Body of pancreas (tissue), 4 donors: ENCODE data around the gene PGA4. TPM values are rescaled to one million over a fixed set of nuclear protein-coding genes. Genes with fewer than 3 reads are reported as not detected.
"Not testable (repeated sequence)": the region's sequence is repeated elsewhere in the genome, so short reads cannot be mapped to it uniquely, and the experiment has no call there.

Experiments used
- ATAC-seq: fragments of 150-250 bp; one replicate; pipeline ENCODE4 v1.9.1; 2016
- DNase-seq, 4 donors: peaks; one replicate each; pipeline ENCODE4 v3.0.0-alpha.2; 2019
- H3K27ac ChIP-seq, 4 donors: fragments of 200-600 bp; sonication (generic); 1 replicate in 3 of 4; 2 replicates in 1 of 4; pipeline versions ENCODE4 v1.5.1 to v1.6.1; 2016 to 2019; ENCODE audit warnings: mild to moderate bottlenecking in 1 of 4, mixed read lengths in 1 of 4, moderate library complexity in 1 of 4
- H3K27me3 ChIP-seq, 2 donors: fragments of 200-600 bp; sonication (generic); one replicate each; pipeline ENCODE4 v1.6.0; 2016; ENCODE audit warnings: mild to moderate bottlenecking in 1 of 2
- H3K36me3 ChIP-seq, 2 donors: fragments of 200-600 bp; sonication (generic); replicated peaks in 1 of 2; 2 replicates each; pipeline ENCODE4 v1.5.1; 2016; ENCODE audit warnings: low read depth in 2 of 2; ENCODE audit not compliant: insufficient read depth in 1 of 2
- H3K4me1 ChIP-seq: fragments of 200-600 bp; sonication (generic); one replicate; pipeline ENCODE4 v1.6.0; 2016
- H3K4me3 ChIP-seq, 2 donors: fragments of 200-600 bp; sonication (generic); 1 replicate in 1 of 2; 2 replicates in 1 of 2; pipeline ENCODE4 v1.5.1; 2016 to 2019
- H3K9me3 ChIP-seq, 3 donors: fragments of 200-600 bp; sonication (generic); 1 replicate in 2 of 3; 2 replicates in 1 of 3; pipeline ENCODE4 v1.5.1; 2016
- POLR2A ChIP-seq, 3 donors: fragments of 450-650 bp; IDR thresholded peaks; one replicate each; pipeline ENCODE4 v1.6.1; 2016; ENCODE audit warnings: antibody characterized with exemption in 3 of 3, mild to moderate bottlenecking in 2 of 3
- WGBS, 2 donors: methylation state at CpG; one replicate each; pipeline ENCODE4 v1.1.5; 2017; 5-methylcytosine and 5-hydroxymethylcytosine counted together
- intact Hi-C: fragments of 100-400 bp; cut with DNase I; formaldehyde crosslinking; loops from one replicate; pipeline ENCODE4 v1.15.1; 2023
- total RNA-seq, 2 donors: library from RNA; depleted of rRNA; stranded (reverse); fragments of >200 nt; gene quantifications; one replicate each; pipeline ENCODE4 v1.1.0, GENCODE V29; 2016
- TF ChIP-seq, protein P1 (sequence below), 7 experiments: fragments of 450-650 bp in 4 of 7; fragments of 200-600 bp in 3 of 7; sonication (generic) in 3 of 7; IDR thresholded peaks; one replicate each; pipeline ENCODE4 v1.5.1; 2016 to 2019; ENCODE audit warnings: antibody characterized with exemption in 7 of 7

The PGA4 gene
- total RNA-seq, 2 donors from 2014 or later: 120 TPM; not detected in 1

DNA sequence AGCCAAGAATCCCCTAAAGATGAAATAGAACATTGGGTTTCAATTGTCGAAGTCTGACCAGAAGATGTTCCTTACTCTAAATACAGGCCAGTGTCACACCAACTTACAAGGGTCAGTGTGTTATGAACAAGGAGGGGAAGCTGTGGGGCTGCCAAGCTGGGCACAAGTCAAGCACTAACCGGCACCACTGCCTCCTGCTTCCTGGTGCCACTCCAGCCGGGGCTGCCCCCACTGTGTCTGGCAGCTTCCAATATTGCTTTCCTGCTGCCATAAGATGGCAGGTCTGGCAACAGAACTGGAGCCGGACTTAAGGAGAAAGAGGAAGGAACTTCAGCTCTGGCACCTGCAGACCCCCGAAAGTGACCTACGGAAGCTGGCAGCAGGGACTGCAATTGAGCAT, 47.2 kb upstream of the PGA4 start:
- DNase-seq (no peak), ATAC-seq (no peak)
- Histone ChIP-seq H3K4me1 (peaks cover 22% of the 10 kb centered on the region), H3K9me3 (no peaks in the 10 kb centered on the region), H3K27ac (no peak overlapping the region), H3K4me3 (no peak overlapping the region), H3K27me3 (no peaks in the 10 kb centered on the region), H3K36me3 (no peaks in the 10 kb centered on the region)
- TF ChIP-seq POLR2A (IDR thresholded peaks at IDR 0.05): no peak
- TF ChIP-seq, protein P1, sequence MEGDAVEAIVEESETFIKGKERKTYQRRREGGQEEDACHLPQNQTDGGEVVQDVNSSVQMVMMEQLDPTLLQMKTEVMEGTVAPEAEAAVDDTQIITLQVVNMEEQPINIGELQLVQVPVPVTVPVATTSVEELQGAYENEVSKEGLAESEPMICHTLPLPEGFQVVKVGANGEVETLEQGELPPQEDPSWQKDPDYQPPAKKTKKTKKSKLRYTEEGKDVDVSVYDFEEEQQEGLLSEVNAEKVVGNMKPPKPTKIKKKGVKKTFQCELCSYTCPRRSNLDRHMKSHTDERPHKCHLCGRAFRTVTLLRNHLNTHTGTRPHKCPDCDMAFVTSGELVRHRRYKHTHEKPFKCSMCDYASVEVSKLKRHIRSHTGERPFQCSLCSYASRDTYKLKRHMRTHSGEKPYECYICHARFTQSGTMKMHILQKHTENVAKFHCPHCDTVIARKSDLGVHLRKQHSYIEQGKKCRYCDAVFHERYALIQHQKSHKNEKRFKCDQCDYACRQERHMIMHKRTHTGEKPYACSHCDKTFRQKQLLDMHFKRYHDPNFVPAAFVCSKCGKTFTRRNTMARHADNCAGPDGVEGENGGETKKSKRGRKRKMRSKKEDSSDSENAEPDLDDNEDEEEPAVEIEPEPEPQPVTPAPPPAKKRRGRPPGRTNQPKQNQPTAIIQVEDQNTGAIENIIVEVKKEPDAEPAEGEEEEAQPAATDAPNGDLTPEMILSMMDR (IDR thresholded peaks at IDR 0.05): no peak
- WGBS, 2 donors: 67% methylated on average over 6 of the region's 6 CpGs
- intact Hi-C loops: no loop called here

DNA sequence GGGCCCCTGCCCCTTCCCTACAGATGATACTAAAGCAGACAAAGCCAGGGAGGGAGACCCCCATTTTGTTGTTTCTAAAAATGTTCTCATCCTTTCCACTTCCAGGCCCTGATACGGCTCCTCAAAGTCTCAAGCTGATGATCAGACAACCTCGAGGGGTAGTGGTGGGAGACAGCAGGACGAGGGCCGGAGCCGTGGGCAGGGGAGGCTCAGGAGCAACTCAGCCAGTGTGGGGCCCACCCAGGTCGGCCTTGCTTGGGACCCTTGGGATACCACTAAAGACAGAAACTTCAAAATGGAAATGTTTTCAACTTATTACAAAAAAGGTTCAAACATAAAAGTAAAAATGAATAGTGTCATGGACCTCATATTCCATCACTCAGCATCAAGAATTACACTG, 45.7 kb upstream of the PGA4 start:
- intact Hi-C loops: no loop called here
- H3K27me3 ChIP-seq: no peaks in the 10 kb centered on the region
- H3K4me1 ChIP-seq: peaks cover 22% of the 10 kb centered on the region
- no peak for ATAC-seq
- no peak for DNase-seq
- H3K4me3 ChIP-seq: no peak overlapping the region
- WGBS, 2 donors: 66 to 74% methylated on average over 6 of the region's 6 CpGs
- TF ChIP-seq, protein P1 (IDR thresholded peaks at IDR 0.05): no peak
- no peak for TF ChIP-seq POLR2A (IDR thresholded peaks at IDR 0.05)
- no peaks in the 10 kb centered on the region for H3K36me3 ChIP-seq
- no peak overlapping the region for H3K27ac ChIP-seq
- no peaks in the 10 kb centered on the region for H3K9me3 ChIP-seq

DNA sequence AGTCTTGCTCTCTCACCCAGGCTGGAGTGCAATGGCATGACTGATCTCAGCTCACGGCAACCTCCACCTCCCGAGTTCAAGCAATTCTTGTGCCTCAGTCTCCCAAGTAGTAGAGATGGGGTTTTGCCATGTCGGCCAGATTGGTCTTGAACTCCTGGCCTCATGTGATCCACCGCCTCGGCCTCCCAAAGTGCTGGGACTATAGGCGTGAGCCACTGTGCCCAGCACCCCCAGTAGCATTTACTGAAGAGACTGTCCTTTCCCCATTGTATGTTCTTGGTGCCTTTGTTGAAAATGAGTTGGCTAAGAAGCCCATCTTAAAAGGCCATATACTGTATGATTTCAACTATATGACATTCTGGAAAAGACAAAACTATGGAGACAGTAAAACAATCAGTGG, 41.9 kb upstream of the PGA4 start:
- H3K36me3 ChIP-seq, intact Hi-C loops, H3K4me3 ChIP-seq, DNase-seq, H3K4me1 ChIP-seq, H3K9me3 ChIP-seq, H3K27ac ChIP-seq, ATAC-seq, H3K27me3 ChIP-seq: not testable (repeated sequence)
- WGBS, 2 donors: 89% methylated on average over 6 of the region's 6 CpGs

DNA sequence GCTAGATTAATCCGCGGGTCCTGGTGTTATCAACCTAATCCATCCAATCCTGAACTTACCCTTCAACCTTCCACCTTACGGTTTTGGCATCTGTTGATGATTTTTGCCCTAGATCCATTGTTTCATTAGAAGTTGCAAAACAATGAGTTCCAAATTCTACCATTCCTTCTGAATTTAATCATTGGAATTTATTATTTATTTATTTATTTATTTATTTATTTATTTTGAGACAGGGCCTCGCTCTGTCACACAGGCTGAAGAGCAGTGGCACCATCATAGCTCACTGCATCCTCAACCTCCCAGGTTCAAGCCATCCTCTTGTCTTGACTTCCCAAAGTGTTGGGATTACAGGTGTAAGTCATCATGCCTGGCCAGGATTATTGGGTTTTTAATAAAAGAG, 40.7 kb upstream of the PGA4 start:
- Histone ChIP-seq H3K36me3 (no peaks in the 10 kb centered on the region), H3K4me3 (no peak overlapping the region), H3K27me3 (no peaks in the 10 kb centered on the region), H3K9me3 (no peaks in the 10 kb centered on the region), H3K27ac (no peak overlapping the region), H3K4me1 (no peaks in the 10 kb centered on the region)
- intact Hi-C loops: no loop called here
- ATAC-seq: no peak
- 80 to 94% methylated on average over 4 of the region's 4 CpGs for WGBS, 2 donors
- no peak for TF ChIP-seq POLR2A (IDR thresholded peaks at IDR 0.05)
- TF ChIP-seq, protein P1 (IDR thresholded peaks at IDR 0.05): no peak
- no peak for DNase-seq

DNA sequence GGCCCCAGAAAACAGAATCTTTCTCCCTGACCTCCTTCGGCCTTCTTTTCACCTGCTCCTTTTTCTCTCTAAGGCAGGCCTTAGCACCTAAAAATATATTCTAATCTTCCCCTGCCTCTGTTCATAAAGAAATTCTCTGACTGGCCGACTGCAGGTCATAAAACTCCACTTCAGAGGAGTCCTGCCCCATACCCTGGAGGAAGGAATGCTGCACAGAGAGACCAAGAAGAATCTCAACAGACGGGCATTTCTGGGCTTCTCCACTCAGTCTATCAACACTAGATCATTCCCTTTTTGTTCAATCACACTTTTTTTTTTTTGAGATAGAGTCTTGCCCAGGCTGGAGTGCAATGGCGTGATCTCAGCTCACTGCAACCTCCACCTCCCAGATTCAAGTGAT, 38.5 kb upstream of the PGA4 start:
- no peaks in the 10 kb centered on the region for H3K27me3 ChIP-seq
- TF ChIP-seq POLR2A (IDR thresholded peaks at IDR 0.05): no peak
- TF ChIP-seq, protein P1 (IDR thresholded peaks at IDR 0.05): no peak

More for the DNA sequence above, 38.5 kb upstream of the PGA4 start:
- intact Hi-C loops: no loop called here
- ATAC-seq (no peak), DNase-seq (no peak)
- Histone ChIP-seq H3K4me3 (no peak overlapping the region), H3K27ac (no peak overlapping the region), H3K9me3 (no peaks in the 10 kb centered on the region), H3K4me1 (no peaks in the 10 kb centered on the region), H3K36me3 (no peaks in the 10 kb centered on the region)
- 74 to 90% methylated on average over 4 of the region's 4 CpGs for WGBS, 2 donors
